NCI-H1694 treated with DMSO at 0.1 percent for 48 hours (cell line): ENCODE results near the gene SLC38A3.

Experiments
- DNase-seq: peaks from one replicate; lab custom pipeline; 2025; lab: John Stamatoyannopoulos, UW

Gene SLC38A3

DNA sequence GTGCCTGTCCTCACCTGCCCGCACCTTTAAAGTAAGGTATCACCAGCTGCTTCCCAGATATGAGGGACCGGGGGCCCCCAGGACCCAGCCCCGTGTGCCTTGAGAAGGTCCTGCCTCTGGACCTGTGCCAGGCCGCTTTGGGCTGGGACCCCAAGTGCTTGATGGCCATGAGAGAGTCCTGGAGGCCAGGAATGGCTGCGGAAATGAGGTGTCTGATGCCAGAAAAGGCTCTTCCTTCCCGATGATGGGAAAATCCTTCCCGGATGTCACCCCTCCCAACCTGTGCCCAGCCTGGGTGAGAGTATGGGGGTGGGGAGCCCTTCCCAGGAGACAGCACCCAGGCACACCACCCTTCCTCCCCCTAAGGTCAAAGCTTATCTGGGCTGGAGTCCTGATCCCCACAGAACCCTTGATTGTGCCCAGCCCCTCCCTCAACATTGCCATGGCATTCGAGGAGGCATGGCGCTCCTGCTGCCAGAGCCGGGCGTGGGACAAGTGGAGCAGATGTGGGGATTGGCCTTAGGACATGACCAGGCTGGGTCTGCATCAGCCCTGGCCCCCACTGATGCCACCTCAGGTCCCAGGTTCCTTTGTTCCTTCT is 35.7 kb upstream of the SLC38A3 start:
- no peak for DNase-seq

GRCh38 chr3:50169858-50170257 is 35.2 kb upstream of the SLC38A3 start:
- no peak for DNase-seq

DNA sequence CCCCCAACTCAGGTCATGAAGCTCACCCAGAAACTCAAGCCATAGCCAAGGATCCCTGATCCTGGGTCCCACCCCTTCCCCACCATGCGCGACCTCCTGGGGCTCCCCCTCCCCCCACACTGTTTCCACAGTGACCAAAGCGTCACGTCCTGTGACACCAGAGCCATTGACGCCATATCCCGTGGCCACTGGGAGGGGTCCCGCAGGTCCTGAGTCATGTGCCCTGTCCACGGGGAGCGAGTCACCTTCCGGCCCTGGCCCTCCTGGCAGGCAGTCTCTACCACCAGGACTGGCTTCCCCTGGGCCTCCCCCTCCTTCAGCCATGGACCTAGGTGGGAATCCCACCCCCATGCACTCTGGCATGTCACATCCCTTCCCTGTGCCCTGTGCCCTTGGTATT is 34.4 kb upstream of the SLC38A3 start:
- no peak for DNase-seq

- no peak for DNase-seq
Observed at GRCh38 chr3:50171540-50172301, 33.4 kb upstream of the SLC38A3 start.

GRCh38 chr3:50172626-50173220 is 32.3 kb upstream of the SLC38A3 start:
- no peak for DNase-seq

DNA sequence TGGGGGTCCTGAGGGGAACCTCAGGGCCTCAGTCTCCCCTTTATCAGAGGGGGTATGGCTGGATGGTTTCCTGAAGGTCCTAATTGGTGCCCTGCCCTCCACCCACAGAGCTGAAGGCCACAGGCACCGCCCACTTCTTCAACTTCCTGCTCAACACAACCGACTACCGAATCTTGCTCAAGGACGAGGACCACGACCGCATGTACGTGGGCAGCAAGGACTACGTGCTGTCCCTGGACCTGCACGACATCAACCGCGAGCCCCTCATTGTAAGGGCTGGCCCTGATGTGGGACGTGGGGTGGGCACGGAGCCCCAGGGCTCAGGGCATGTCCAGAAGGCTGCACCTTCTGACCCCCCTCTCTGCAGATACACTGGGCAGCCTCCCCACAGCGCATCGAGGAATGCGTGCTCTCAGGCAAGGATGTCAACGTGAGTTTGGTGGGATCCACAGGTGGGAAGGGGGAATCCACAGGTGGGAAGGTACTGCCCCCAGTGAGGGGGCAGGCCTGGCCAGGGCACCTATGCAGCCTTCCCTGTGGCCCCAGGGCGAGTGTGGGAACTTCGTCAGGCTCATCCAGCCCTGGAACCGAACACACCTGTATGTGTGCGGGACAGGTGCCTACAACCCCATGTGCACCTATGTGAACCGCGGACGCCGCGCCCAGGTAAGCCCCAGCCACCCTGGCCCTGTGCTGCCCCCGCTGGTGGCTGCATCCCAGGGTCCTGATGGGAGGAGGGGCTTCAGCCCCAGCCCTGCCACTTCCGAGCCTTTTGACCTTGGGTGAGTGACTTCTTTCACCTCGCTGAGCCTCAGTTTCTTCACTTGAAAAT is 31.2 kb upstream of the SLC38A3 start:
- DNase-seq, result no peak

- no peak for DNase-seq
Observed at GRCh38 chr3:50174517-50174895, 30.6 kb upstream of the SLC38A3 start.

DNA sequence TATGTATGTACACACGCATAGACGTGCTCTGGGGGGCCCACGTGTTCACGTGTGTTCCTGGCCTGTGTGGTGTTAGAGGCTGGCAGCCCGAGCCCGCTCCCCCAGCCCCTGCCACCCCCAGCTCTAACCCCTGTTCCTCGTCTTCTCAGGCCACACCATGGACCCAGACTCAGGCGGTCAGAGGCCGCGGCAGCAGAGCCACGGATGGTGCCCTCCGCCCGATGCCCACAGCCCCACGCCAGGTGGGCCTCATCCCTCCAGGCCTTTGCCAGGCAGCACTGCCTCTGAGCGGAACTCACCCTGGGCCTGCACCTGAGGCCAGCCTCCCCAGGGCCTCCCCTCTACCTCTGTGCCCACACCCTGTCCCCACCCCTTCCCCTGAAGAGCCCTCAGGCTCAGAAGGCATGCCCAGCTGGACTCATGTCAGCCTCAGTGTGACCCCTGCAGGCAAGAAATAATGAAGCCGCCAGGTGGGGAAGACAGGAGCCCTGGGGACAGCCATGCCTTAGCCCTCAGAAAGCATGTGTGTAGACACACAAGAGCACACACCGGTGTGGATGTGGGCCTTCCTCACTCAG is 30.0 kb upstream of the SLC38A3 start:
- DNase-seq, result no peak

- no peak for DNase-seq
Observed at GRCh38 chr3:50177346-50177745, 27.7 kb upstream of the SLC38A3 start.

GRCh38 chr3:50179710-50180109 is 25.4 kb upstream of the SLC38A3 start:
- no peak for DNase-seq

DNA sequence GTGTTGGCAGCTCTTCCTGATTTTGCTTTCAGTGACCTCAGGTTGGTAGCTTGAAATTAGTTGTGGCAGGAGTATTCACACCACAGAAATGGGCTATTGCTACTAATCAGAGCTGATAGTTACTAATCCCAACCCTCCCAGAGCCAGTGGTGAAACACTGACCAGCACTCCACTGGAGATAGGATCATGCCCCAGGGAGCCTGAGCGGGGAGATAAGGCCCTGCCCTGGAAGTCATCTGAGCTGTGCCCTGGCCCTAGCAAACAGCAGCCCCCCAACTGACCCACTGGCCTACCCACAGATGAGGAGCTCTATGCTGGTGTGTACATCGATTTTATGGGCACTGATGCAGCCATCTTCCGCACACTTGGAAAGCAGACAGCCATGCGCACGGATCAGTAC is 23.1 kb upstream of the SLC38A3 start:
- no peak for DNase-seq

DNA sequence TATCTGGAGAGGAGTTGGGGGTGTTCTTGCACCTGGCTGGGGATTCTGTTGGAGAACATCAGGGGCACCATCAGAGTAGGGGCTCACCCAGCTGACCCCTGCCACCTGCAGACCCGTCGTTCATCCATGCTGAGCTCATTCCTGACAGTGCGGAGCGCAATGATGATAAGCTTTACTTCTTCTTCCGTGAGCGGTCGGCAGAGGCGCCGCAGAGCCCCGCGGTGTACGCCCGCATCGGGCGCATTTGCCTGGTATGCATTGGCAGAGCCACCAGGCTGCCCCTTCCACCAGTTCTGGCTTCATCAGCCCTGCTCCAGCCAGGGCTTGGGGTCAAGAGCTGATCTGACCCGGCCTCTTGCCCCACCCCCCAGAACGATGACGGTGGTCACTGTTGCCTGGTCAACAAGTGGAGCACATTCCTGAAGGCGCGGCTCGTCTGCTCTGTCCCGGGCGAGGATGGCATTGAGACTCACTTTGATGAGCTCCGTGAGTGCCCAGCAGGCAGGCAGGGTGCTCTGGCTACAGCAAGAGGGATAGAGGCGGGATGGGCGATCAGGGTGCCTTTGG is 22.5 kb upstream of the SLC38A3 start:
- no peak for DNase-seq

- no peak for DNase-seq
Observed at GRCh38 chr3:50183755-50184154, 21.3 kb upstream of the SLC38A3 start.

- no peak for DNase-seq
Observed at GRCh38 chr3:50184242-50184978, 20.7 kb upstream of the SLC38A3 start.

- no peak for DNase-seq
Observed at GRCh38 chr3:50185230-50185629, 19.8 kb upstream of the SLC38A3 start.

GRCh38 chr3:50186096-50186495 is 19.0 kb upstream of the SLC38A3 start:
- DNase-seq, result no peak

GRCh38 chr3:50187750-50188149 is 17.3 kb upstream of the SLC38A3 start:
- DNase-seq, result no peak

GRCh38 chr3:50189274-50189673 is 15.8 kb upstream of the SLC38A3 start:
- peak; percentile 18 for DNase-seq

- no peak for DNase-seq
Observed at GRCh38 chr3:50189989-50190388, 15.1 kb upstream of the SLC38A3 start.

- no peak for DNase-seq
Observed at GRCh38 chr3:50190936-50191660, 14.0 kb upstream of the SLC38A3 start, which contains the start of gene GNAT1. Gene GNAT1, plus strand, starts transcription at chr3:50191610. Its CDS starts 116 bp downstream, at chr3:50191726.
